CD4-positive, alpha-beta T cell treated with Interferon alpha-2 for 1 hour (primary cell): ENCODE measurements around the gene HECTD3.
A peak's percentile ranks its signal among the peaks of the same experiment; 100 is the strongest.
"Not testable (repeated sequence)": the region's sequence is repeated elsewhere in the genome, so short reads cannot be mapped to it uniquely, and the experiment has no call there.

Source experiments
- DNase-seq, 2 donors: peaks; one replicate each; pipeline ENCODE4 v3.0.0-alpha.2; 2020 to 2022

The HECTD3 gene

DNA sequence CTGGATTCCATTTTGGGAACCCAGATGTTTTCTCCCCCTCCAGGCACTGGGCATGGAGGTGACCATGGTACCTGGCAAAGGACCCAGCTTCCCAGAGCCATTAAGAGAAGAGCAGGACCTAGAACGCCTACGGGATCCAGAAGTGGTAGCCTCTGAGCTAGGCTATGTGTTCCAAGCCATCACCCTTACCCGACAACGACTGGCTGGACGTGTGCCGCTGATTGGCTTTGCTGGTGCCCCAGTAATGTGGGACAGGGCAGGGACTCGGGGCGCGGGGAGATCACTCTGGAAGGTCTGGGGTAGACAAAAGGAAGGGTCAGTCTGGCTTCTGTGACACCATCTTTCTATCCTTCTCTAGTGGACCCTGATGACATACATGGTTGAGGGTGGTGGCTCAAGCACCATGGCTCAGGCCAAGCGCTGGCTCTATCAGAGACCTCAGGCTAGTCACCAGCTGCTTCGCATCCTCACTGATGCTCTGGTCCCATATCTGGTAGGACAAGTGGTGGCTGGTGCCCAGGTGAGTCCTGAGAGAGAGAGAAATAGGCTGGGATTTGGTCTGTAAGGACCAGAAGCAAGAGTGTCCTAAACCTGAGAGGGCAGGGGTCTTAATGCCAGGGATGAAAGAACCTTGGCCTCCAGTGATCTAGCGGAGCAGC, 2.6 kb upstream of the HECTD3 start:
- DNase-seq: no peak

DNA sequence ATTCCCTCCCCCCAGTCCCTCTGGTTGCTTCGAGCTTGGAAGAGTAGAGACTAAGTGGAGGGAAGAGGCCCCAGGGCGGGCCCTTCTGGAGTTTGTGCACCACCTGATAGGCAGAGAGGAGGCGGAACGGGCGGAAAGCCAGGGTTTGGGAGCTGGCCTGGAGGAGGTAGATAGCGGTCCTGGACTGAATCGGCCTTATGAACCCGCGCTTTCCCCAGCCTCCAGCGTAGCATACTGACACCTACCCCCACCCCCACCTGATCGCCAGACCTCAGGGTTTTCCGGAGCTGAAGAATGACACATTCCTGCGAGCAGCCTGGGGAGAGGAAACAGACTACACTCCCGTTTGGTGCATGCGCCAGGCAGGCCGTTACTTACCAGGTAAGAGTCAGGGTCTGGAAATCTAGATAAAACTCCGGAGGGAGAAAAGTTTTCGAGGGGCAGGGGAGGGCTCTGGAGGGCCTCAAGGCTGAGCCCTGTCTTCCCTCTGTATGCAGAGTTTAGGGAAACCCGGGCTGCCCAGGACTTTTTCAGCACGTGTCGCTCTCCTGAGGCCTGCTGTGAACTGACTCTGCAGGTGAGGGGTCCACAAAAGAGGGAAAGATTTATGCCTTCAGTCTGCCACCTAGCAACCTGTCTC, 1.6 kb upstream of the HECTD3 start:
- peak in 1 of 2 donors; percentile 24 for DNase-seq

DNA sequence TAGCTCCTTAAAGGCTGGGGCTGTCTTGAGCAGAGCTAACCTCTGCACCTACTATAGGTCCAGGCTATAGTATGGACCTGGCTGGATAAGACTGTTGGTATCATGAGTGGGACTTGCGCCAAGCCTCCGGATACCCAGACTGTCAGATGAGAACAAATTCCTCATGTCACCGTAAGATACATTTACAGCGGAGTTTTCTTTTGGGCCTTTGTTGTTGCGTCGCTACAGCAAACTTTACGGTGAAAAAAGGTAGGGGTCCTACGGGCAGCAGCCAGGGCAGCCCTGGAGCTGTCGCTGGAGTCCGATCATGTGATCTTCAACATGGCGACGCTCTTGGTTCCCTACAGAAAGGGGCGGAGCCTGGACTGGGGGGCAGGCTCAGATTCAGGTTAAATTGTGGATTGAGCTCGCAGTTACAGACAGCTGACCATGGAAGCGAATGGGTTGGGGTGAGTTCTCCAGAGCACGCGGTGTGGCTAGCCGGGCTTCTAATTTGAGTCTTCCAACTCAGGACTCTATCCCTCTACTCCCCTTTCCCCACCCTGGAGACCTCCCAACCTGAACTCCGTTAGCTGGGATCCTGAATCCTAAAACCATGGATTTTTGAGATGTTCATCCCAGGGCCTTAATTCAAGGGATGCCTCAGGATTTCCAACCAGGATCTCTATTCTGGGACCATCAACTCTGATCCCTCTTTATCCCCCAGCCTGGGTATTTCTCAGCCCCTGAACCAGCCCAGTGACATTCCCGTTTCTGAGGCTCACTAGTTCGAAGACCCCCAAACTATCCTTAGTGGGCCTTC, 914 bp upstream of the HECTD3 start, which contains the start of gene UROD:
Gene UROD, plus strand, starts transcription at position 418 of the 802 bp plus-strand sequence. Its CDS starts 12 bp downstream, at position 430.
- DNase-seq: peak; percentile 90 to 92

DNA sequence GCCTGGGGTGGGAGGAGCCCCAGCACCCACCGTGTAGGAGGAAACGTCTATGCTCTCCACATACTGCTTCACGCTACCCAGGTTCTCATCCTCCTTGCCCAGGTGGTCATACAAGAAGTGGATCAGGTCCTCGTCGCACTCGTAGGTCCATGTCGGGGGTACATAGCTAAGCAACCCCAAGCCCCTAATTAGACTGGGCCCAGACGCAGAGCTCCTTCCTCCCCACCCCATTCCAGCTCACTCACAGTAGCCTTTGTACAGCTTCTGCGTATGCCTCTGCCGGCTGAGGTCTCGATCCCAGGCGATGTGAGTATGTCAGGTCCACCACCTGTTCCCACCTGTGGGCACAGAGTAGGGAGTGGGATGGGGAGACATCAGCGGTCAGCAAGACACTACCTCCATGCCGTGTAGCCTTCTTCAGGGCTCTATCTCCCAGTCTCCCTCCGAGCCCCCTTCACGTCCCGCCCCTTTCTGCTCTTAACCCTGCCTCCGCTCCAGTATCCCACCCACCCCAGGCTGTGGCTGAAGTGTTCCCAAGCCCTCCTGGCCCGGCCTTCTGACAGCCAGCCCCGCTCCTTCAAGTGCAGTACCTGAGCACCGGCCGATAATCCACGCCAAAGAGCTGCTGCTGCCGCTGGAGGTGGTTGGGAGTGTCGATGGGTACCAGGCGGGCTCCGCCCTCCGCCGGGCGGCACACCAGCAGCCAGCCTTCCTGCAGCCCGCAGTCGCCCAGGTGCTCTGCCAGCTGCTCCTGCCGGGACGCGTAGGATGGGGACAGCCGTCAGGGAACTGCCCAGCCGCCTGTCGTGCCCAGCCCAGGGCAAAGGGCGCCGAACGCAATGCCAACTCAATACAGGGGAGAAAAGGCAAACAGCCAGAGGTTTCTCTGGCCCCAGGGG, 919 bp downstream of the HECTD3 start:
- DNase-seq: peak in 1 of 2 donors; percentile 27

DNA sequence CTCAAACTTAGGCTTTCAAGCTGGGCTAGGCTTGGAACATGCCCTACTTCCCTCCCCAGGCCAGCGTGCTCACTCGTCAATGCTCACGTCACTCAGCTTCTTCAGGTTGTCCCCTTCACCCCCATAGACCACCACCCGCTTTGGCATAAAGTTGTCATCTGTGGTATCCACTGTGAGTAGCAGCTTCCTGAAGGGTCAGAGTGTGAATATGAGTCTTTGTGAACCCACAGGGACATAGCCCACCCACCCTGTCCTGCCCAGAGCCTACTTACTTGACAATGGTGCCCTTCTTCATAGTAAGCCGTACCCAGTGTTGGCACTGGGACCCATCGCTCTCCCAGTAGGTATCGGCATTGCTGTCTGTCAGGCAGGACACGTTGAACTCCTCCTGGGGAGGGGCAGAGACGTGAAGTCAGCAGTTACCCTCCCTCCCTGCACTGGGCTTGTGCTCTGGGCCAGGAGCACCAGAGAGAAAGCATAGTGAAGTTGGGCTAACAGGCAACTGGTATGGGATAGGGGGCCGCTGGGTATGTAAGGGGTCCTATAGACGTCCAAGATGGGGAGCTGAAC, 1.7 kb downstream of the HECTD3 start:
- no peak for DNase-seq

DNA sequence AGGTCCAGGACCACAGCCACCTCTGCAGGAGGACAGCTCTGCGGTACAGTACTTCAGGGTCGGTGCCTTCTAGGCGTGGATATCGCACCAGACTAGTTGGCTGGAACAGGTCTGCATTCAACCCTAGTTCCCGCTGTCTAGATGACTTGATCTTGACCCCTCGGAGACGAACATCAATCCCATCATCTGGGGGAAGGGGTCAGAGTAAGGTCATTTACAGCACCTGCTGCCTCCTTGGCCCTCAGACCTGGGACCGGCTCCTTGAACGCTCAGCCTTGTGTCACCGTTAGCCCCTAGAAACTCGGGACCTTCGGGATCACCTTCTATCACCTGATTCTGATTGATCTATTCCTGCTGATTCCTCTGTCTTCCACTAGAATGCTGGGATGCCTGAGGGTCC, 2.6 kb downstream of the HECTD3 start:
- DNase-seq: no peak

DNA sequence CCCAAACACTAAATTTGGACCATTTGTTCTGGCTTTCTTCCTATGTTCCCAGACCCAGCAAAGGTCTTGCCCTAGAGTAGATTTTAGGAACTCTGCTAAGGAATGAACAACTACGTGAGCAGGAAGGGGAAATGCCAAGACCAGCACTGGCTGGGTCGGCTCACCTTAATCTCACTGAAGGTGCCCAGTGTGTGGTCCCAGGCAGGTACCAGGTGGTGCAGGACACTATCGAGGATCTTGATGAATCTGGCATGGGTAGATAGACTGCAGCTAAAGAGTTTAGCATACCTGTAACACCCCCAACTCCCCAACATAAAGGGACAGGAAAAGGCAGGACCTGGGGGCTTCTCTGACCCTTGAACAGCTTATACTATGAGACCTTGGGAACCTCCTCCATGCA, 3.0 kb downstream of the HECTD3 start:
- no peak for DNase-seq

DNA sequence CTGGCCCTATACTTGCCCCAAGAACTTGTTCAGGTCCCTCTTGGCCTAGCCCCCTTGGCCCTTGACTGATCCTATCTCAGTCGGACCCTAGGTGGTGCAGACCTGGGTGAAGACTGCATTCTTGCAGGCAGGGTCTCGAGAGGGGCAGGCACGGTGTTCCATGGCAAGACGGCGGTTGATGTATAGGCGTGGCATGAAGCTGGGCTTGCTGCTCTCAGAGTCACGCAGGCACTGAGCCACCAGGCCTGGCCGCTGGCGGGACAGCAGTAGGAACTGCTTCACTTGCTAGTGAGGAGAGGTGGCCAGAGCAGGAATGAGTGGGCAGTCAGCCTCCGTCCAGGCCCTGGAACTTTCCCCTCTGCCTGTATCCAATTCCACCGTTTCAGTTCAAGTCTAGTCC, 3.8 kb downstream of the HECTD3 start:
- DNase-seq: no peak

DNA sequence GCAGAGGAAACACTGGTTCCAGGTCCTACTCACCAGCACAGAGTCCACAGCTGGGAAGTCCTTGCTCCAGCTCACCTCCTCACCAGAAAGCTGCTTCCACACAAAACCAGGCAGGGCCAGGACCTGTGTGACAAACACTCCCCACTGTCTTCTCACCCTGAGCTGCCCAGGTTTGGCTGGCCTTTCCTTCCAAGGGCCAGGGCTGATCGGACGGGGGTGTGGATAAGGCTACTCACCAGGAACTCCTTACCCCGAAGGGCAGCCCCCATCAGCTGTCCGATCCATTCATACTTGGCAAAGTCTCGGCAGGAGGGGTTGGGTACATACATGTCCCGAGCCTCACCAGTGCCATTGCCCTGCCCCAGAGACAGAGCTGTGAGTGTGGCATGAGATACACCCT, 5.4 kb downstream of the HECTD3 start:
- DNase-seq: no peak

DNA sequence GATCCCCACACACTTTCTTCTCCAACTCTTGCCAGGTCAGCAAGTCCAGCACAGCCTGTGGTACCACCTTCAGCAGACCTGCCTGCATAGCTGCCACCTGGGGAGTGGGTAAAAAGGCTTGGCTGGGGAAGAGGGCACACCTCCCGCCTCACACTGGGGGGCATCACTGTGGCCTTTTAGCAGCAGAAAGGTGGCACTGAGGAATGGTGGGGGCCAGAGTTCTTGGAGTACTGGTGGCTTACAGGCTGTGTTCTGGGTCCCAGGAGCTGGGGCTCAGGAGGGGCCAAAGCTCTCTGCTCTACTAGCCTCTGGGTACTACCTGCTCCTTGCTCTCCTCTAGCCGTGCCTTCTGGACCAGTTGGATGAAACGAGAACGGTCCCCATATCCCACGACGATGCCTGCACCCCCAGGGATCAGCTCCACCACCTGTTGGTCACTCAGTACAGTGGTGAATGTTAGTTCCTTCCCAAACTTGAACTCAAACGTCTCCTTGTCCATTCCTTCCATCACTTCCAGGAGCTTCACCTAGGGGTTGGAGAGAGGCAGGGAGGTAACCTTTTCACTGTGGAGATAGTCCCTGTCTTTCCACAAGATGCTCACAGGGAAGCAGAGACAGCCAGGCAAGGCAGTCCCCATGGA, 6.7 kb downstream of the HECTD3 start:
- DNase-seq: no peak

DNA sequence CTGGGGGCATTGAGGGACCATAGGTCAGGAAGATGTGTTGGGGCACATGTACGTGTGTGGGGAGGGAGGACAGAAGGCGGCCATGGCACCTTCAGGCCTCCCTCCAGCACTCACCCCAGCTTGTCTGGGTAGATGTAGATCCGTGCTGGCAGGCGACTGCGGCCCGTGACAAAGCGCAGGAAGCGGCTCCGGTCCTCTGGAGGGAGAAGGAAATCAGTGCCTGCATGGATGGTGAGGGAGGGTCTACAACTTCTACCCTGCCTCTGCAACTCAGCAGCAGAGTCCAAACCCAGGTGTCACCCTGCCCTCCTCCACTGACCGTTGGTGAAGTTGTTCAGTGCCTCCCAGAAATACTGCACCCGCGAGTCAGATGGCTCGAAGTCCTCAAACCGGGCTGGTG, 7.4 kb downstream of the HECTD3 start:
- no peak for DNase-seq

DNA sequence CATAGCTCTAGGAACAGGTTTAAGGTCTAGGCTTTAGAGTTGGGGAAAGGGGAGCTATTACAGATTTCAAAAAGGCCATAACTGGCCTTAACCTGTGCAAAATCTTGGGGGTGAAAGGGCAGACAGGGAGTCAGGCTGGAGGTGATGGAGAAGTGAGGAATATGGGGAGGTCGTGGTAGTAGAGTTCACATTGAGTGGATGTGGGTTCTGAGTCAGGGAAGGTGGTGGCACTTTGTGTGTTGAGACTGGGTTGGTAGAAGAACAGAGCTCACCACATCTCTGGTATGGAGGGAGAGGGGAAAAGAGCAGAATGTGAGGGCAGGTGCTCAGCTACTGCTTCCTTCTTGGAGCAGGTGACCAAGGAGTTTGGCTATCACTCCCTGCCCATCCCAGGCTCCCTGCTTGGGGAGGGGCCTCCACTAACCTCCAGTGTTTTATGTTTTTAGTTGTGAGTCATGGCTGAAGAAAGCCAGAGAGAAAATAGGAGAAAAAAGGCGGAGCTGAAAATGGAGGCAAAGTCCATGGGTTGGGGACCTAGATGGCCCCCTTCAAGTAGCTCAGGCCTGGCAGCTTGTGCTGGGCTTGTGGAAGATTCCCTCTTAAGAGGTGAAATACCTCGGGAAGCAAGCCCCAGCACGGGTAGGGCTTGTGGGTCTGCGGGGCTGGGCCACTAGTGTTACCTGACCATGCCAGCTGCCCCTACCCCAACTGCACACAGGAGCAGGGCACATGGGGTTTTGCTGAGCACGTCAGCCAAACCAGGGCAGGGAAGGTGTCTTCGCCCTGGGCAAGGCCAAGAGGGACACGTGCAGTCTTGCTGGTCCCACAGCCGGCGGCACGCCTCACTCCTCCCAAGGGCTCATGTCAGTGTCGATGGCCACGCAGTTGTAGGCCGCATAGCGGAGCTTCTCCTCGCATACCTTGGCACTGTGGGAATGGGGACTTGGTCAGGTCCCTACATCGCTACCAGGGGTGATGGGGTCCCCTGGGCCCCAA, 8.2 kb downstream of the HECTD3 start:
- no peak for DNase-seq

DNA sequence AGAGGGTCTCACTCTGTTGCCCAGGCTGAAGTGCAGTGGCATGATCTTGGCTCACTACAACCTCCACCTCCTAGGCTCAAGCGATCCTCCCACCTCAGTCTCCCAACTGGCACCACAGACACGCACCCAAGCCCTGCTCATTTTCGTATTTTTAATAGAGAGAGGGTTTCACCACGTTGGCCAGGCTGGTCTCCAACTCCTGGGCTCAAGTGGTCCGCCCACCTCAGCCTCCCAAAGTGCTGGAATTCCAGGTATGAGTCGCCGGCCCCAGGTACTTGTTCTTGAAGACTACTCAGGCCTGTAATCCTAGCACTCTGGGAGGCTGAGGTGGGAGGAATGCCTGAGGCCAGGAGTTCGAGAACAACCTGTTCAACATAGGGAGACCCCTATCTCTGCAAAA, 9.5 kb downstream of the HECTD3 start:
- not testable (repeated sequence) for DNase-seq

DNA sequence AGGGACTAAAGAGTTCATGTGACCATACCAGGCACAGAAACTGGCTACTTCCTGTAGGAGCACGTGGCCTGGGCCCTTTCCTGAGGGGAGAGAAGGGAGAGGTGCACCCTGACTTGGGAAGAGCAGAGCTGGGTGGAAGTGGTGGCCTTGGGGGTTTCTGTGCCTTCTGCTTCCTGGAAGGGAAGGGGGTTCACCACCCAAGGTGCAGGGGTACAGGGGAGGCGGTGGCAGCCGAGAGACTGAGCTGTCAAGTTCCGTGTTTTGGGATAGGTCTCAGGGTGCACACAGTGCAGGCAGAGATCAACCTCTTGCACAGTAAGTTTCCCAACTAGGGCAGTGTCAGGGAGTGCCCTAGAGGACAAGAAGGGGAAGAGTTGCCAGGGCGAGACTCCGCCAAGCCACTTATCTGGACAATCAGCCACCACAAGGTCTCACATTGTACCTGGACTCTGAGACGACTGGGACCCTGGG, 10.1 kb downstream of the HECTD3 start:
- no peak for DNase-seq

DNA sequence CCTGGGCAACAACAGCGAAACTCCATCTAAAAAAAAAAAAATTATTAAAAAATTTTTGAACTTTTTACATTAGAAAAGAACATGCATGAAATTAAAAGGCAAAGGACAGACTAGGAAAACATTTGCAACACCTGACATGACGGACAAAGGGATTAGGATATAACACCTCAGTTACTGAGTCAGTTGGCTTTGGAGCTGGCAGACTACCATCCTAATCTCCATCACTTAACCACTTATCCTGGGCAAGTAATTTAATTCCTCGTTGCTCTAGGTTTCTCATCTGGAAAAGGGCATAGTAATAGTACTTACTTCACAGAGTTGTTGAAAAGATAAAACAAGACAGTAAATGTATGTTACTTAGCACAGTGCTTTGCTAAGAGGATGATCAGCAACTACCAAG, 11.9 kb downstream of the HECTD3 start:
- DNase-seq: no peak

DNA sequence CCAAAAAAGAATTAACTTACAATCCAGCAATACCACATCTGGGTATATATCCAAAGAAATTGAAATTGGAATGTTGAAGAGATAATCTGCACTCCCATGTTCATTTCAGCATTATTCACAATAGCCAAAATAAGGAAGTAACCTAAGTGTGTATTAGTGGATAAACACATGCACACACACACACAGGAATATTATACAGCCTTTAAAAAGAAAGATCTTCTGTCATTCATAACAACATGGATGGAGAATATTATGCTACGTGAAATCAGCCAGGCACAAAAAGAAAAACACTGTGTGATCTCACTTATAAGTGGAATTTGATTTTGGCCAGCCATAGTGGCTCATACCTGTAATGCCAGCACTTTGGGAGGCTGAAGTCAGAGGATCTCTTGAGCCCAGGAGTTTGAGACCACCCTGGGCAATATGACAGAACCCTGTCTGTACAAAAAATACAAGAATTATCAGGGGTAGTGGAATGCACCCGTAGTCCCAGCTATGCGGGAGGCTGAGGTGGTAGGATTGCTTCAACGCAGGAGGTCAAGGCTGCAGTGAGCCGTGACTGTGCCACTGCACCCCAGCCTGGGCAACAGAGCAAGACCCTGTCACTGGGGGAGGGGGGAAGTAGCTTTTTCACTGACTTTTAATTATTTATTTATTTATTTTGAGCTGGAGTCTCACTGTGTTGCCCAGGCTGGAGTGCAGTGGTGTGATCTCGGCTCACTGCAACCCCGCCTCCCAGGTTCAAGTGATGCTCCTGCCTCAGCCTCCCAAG, 15.5 kb downstream of the HECTD3 start:
- DNase-seq: no peak

DNA sequence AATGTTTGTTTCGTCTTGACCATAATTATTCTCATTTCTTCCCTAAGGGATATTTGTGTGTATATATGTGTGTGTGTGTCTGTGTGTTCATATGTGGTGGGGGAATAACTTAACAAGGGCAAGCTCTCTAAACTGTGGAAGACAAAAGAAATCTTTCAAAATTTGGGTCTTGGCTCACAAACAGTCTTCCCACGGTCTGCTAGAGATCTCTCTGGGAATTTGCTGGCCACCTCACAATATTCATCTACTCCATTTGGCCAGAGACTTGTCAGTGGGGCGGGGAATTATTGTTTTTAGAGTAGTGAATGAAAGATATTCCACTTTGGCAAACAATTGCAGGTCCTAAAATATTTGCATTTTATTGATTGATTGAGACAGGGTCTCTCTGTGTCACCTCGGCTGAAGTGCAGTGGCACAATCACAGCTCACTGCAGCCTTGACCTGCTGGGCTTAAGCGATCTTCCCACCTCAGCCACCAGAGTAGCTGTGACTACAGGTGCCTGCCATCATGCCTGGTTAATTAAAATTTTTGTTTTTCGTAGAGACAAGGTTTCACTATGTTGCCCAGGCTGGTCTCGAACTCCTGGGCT, 16.7 kb downstream of the HECTD3 start:
- no peak for DNase-seq

DNA sequence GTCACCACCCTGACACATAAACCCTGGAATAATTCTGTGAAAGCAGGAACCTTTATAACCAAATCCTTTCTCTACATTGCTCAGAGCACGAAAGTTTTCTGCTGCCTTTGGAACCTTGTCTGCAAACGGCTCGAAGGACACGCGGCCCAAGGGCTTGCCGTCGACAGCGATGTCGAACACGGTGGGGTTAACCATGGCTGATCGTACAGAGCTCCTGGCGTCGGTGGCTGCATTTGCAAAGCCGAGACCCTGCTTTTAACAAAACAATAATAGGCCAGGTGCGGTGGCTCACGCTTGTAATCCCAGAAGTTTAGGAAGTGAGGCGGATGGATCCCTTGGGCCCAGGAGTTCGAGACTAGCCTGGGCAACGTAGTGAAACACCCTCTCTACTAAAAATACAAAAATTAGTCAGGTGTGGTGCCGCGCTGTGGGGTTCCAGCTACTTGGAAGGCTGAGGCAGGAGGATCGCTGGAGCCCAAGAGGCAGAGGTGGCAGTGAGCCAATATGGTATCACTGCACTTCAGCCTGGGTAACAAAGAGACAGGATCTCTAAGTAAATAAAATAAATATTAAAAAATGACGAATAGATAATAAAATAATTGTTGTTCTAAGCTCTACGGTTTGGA, 22.5 kb downstream of the HECTD3 start:
- no peak for DNase-seq
